NCI-H82 treated with DMSO at 0.1 percent for 48 hours (cell line): ENCODE data around the gene POC5.

Experiments
- DNase-seq: peaks from one replicate; lab custom pipeline; 2025; ENCODE audit not compliant: unreplicated experiment; lab: John Stamatoyannopoulos, UW

Gene POC5

DNA sequence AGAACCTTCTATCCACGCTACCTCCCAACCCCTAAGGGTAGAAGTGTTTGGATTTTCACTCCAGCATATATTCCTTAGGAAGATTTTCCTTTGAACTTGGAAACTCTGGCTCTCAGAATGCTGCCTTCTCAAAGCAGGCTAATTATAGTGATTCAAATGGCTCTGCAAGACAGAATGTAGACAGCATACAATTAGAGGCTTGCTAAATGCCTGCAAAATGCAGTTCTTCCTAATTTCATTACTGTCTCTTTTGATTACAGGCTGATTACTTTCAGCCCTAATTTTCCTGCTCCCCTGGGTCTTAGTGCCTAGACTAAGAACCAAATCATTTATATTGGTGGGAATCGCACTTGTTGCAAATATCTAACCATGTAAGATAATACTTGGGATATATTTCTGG lies 55.2 kb downstream of the POC5 start:
- DNase-seq, result no peak

DNA sequence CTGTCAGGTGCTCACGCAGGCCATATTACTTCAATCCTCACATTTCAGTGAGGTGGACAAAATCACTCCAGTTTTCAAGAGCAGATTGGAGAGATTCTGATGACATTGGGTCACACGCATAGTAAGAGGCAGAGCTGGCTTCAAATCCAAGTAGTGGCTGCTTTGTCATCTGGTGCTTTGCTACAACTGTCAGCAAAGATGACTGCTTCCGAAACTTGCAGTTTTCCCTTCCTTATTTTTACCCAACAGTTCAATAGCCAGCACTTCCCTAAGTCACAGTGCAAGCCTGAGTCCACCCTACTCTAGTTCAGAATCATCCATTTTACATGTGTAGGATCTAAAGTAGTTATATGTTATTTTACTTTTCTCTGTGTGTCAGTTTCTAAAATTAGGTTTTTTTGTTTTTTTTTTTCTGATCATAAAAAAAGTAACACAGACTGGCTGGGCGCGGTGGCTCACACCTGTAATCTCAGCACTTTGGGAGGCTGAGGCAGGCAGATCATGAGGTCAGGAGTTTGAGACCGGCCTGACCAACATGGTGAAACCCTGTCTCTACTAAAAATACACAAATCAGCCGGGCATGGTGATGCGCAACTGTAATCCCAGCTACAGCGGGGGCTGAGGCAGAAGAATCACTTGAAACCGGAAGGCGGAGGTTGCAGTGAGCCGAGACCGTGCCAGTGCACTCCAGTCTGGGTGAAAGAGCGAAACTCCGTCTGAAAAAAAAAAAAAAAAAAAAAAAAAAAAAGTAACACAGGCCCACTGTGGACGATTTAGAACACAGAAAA lies 56.4 kb downstream of the POC5 start:
- no peak for DNase-seq

DNA sequence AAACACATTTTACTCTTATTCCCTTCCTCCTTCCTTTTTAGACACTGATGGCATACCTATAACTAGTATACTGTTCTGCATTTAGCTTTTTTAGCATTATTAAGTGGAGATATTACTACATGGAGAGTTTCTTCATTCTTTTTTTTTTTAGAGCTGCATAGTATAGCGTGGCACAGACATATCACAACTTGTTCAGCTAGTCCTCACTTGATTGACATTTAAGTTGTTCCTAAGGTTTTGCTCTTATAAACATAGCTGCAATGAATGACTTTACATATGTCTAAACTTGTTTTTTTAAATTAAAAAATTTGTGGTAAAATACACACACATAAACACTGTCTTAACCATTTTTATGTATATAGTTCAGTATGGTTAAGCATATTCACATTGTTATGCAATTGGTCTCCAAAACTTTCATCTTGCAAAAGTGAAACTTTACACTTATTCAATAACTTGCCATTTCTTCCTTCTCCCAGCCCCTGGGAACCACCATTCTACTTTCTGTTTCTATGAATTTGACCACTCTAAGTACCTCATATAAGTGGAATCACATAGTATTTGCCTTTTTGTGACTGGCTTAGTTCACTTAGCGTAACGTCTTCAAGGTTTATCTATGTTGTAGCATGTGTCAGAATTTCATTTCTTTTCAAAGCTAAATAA lies 57.3 kb downstream of the POC5 start:
- no peak for DNase-seq

DNA sequence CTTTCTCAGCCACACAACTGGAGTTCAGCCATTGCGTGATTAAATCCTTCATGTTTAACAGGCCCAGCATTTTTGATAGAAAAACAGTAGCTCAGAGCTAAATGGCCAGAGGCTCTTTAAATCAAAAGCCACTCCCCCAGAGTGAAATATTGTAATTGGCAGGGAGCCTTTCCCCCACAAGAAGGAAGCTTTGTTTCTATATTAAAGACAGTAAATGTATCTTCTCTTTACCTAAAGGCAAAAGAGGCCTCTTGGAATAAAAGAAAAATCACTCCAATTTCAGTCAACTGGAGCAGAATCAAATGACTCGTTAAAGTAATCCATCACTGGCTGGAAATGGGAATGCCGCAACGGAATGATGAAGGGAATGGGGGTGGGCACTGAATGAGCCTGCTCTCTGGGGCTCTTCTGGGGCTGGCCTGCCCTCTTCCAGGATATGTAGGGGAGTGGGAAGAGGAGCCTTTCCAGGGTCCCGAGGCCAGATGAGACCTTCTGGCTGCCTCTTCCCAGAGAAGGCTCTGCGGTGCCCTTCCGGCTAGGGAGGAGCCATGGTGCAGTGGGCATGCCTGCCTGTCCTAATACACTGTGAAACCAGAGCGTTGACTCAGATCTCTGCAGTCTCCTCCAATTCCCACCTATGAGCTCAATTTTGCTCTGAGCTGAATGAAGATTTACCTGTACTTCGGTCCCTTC lies 60.8 kb downstream of the POC5 start:
- DNase-seq, result no peak

DNA sequence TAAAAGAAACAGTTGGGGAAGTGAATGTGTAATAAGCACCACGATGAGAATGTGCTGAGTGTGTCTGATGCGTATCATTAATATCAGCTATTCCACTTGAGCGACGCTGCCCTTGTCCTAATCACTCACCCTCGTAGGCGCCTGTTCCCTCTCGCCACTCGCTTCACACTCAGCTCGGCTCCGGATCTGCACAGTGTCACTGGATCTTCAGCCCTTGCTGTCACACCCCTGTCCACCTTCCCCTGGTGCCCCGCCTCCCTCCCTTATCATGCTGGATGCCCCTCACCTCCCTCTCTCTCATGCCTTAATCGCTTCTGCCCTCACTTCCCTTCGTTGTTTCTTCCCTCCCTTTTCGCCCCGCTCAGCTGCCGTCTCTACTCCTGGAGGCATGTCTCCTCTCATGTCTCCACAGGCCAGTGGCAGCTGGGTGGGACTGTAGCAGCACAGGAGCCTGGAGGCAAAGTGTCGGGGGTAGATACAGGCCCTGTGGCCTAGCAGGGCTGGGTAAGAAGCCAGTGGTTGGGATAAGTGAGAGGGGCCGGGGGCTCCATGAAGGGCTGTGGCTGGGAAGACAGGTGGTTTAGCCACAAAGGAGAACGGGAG lies 62.4 kb downstream of the POC5 start:
- DNase-seq, result no peak

DNA sequence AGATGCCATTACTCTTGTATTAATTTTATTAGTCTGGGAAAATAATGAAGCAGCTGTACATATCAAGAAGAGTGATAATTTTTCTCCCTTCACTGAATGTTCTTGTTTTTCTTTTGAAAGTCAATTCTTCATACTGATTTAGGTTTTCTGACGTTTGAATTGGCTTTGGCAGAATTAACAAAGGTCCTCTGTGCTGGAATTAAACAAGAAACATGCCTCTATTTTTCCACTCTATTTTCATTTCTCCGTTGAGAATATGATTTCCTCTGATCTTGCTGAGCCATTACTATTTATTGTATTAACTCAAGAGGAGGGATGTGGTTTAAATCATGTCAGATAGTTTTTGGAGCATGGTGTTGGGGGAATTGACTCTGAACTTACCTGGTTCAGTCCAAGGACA lies 63.7 kb downstream of the POC5 start:
- no peak for DNase-seq

DNA sequence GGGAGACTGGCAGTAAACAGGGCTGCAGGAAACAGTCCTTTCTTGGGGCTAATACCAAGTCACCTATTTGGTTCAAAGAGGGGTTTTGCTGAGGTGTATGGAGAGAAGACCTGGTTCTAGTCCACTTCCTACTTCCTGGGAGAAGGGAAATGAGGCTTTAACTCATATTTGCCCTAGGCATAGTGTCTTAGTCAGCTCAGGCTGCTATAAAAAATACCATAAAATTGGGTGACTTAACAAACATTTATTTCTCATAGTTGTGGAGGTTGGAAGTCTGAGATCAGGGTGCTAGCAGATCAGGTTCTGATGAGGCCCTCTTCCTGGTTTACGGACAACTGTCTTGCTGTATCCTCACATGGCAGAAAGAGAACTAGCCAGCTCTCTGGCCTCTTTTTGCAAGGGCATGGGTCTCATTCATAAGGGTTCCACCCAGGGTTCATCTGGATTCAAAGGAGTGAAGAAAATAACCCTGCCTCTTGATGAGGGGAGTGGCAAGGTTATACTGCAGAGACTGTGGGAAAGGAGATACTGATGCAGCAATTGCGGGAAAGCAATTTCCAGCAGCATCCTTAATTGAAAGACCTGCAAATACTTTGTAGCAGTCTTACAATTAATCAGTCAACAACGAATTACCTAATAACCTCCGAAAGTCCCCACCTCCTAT lies 65.5 kb downstream of the POC5 start:
- DNase-seq, result no peak

DNA sequence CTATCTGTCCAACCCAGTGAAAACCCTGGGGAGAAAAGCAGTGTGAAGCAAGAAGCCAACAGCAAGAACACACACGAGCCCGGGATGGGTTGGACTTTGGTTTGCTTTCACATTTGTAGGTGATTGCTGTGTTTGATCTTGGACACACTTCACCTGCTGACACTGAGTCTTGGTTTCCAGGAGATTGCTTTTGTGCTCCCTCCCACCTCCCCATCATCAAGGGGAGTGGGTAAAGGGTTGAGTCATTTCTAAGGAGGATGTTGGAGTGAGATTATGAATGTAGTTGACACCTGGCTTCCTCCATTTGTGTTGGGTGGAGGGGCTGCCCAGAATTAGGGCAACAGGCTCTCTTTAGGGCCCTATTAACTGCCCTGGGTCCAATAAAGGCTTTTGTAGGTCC lies 68.5 kb downstream of the POC5 start:
- no peak for DNase-seq

DNA sequence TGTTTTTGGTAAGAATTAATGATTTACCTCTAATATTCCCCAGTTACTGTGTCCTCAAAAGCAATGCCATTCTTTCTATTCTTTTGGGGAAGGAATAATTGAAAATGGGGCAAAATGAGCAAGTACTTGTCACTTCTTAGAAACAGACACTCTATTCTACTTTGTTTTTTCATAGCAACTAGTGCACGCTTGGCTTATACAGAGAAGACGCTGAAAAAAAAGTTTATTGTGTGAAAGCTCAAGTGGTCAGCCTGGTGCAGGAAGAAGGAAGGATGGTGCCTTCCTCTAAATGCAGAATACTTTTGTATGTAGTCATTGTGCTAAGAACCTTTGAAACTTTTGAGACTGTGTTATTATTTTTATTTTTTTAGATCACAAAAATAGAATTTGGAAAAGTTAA lies 76.4 kb downstream of the POC5 start:
- DNase-seq, result no peak

DNA sequence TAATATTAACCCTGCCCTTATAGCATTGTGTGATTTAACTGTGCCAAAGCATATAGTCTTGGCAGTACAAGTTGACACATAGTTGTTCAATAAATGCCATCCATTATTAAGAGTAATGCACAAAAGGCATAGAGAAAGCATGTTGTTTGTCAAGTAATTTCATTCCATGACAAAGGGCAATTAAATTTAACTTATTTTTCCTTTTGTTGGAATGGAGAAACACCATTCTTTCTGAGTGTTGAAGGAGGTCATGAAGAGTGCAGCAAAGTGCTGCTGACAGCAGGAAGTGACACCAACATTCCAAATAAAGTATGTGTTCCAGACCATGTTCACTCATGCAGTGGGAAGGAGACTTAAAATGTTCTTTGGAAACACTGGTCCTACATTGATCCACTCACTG lies 76.8 kb downstream of the POC5 start:
- no peak for DNase-seq

DNA sequence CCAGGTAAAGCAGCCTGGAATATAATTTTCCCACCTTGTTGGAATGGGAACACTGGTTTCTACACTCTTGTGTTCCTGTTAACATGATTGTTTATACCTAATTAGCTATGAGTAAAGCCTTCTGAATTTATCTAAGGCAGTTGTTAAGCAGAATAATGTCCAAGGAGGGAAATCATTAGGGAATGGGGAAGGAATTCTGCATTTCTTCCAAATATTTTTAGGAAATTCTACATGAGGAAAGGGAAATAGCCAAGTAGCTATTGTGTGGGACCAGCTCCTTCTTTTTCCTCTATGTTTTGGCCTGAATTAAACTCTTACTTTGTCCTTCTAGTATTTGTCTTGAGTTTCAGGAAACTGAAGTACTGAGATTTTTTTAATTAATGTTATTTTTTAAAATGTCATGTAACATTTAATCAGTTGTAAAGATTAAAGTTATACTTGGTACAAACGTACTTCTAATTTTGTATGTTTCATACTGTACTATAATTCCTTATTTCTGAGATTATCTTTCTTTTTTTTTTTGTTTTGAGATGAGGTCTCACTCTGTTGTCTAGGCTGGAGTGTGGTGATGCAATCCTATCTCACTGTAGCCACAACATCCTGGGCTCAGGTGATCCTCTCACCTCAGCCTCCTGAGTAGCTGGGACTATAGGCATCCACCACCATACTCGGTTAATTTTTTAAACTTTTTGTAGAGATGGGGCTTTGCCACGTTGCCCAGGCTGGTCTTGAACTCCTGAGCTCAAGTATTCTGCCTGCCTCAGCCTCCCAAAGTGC lies 77.5 kb downstream of the POC5 start:
- DNase-seq, result no peak

DNA sequence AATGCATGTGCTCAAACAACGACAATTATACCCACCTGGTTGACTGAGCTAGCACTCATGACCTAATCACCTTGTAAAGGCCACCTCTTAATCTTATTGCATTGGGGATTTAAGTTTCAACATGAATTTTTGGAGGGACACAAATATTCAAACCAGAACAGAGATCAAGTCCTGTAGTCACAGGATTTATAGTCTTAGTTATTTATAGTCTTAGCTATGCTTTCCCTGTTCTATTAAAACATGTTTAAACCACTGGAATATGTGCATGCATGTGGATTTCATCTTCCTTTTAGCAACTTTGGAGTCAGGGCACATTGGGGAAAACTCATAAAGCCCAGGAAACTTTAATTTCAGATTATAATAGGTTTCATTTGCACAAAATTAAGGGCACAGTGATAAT lies 79.3 kb downstream of the POC5 start:
- no peak for DNase-seq

DNA sequence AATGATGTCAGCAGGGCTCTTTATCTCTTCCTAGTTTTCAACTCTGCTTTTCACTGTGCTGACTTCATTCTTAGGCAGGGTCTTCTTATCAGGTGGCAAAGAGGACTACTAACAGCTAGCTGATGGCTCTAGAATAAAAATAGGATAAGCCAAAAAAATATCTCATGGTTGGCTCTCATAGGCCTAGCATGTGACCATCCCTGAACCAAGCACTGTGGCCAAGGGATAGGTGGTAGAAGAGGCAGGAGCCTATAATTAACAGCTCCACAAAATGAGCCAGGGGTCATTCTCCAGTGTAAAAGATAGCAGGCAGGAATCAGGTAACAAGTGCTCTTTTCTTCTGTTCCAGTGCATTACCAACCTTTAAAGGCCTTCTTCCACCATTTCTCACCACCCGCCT lies 84.9 kb downstream of the POC5 start:
- no peak for DNase-seq

DNA sequence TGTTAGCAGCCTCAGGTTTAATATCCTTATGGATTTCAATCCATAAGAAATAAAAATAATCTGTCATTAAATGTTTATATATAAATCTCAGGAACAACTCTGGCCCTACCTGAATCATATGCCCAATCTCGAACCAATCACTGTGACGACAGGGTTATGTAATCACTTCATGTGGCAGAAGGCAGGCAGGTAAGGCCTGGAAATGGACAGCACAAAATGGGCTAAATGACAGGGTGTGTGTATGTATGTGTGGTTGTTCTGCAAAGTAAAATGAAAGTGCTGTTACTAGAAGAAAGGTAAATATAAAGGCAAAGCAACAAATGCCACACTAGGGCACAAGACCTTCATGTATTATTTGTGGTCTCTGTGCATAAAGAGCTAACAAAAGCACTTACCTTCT lies 86.4 kb downstream of the POC5 start:
- no peak for DNase-seq

DNA sequence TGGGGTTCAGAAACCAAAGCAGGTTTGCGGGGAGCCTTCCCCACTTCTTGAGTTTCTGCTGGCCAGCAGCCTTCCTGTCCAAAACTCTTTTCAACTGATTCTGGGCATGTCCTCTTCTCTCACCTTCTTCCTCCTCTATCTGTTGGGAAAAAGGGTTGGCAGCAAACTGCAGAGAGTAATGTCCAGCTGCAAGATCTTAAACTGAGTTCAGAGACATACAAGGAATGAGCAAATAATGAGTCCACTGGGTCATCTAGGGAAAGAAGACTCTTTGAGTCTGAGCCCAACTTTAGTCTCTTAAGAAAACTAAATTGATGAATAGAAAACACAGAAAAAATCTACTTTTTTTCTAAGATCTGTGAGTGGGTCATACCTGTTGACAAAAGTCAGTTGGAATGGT lies 89.4 kb downstream of the POC5 start:
- no peak for DNase-seq

DNA sequence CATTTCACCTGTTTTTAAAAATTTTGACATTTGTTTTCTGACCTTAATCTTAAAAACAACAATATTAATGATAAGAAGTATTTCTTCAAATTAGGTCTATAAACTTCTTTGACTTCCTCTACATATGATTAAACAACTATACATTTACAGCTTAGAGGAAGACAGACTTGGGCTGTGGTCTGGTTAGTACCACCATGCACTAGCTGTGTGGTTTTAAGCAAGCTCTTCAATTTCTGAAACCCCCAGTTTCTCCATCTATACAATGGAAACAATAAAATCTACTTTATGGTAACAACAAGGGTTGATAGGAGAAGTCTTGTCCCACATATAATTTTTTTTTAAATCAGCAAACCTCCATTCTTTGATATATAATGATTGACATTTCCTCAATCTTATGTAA lies 90.3 kb downstream of the POC5 start:
- no peak for DNase-seq
